NCI-H2029 (cell line): ENCODE results near the gene RSPH9.
"Not testable (repeated sequence)": the region's sequence is repeated elsewhere in the genome, so short reads cannot be mapped to it uniquely, and the experiment has no call there.

ENCODE experiments used
- DNase-seq: peaks from one replicate; lab custom pipeline; 2025; lab: John Stamatoyannopoulos, UW

Gene RSPH9

GRCh38 chr6:43629104-43629504 lies 15.7 kb upstream of the RSPH9 start, which contains the start of gene GTPBP2:
TSS of gene GTPBP2 (minus strand) at chr6:43629264. CDS start at chr6:43629162, 102 bp downstream.
- peak; percentile 98 for DNase-seq

- DNase-seq: peak; percentile 96
Measured at GRCh38 chr6:43629505-43630300, 15.1 kb upstream of the RSPH9 start.

- DNase-seq: no peak
Measured at GRCh38 chr6:43630980-43631619, 13.7 kb upstream of the RSPH9 start.

GRCh38 chr6:43633002-43633401 lies 11.8 kb upstream of the RSPH9 start:
- DNase-seq: not testable (repeated sequence)

GRCh38 chr6:43634702-43635303 lies 10.0 kb upstream of the RSPH9 start:
- no peak for DNase-seq

- DNase-seq: peak; percentile 69
Measured at GRCh38 chr6:43635387-43636307, 9.2 kb upstream of the RSPH9 start, which contains the start of gene MAD2L1BP. TSS of gene MAD2L1BP (plus strand) at chr6:43635840. CDS start at chr6:43635876, 36 bp downstream.

- DNase-seq: peak; percentile 1
Measured at GRCh38 chr6:43636308-43636659, 8.6 kb upstream of the RSPH9 start.

- DNase-seq: no peak
Measured at GRCh38 chr6:43639984-43640800, 4.6 kb upstream of the RSPH9 start.

- peak; percentile 34 for DNase-seq
Measured at GRCh38 chr6:43645613-43645964, 753 bp downstream of the RSPH9 start.

- DNase-seq: no peak
Measured at GRCh38 chr6:43647613-43648012, 2.8 kb downstream of the RSPH9 start.

GRCh38 chr6:43648248-43648647 lies 3.4 kb downstream of the RSPH9 start:
- DNase-seq: no peak

GRCh38 chr6:43652822-43653221 lies 8.0 kb downstream of the RSPH9 start:
- not testable (repeated sequence) for DNase-seq

- no peak for DNase-seq
Measured at GRCh38 chr6:43657221-43657802, 12.5 kb downstream of the RSPH9 start.

GRCh38 chr6:43658161-43658560 lies 13.3 kb downstream of the RSPH9 start:
- no peak for DNase-seq

- not testable (repeated sequence) for DNase-seq
Measured at GRCh38 chr6:43662948-43663347, 18.1 kb downstream of the RSPH9 start.

- no peak for DNase-seq
Measured at GRCh38 chr6:43665376-43665775, 20.5 kb downstream of the RSPH9 start.

GRCh38 chr6:43666196-43666920 lies 21.5 kb downstream of the RSPH9 start:
- no peak for DNase-seq

GRCh38 chr6:43667245-43668150 lies 22.7 kb downstream of the RSPH9 start:
- peak; percentile 63 for DNase-seq
